ENCODE measurements around the gene GDE1.
A peak's percentile ranks its signal among the peaks of the same experiment; 100 is the strongest.
"Not testable (repeated sequence)": the region's sequence is repeated elsewhere in the genome, so short reads cannot be mapped to it uniquely, and the experiment has no call there.

GDE1 gene, protein sequence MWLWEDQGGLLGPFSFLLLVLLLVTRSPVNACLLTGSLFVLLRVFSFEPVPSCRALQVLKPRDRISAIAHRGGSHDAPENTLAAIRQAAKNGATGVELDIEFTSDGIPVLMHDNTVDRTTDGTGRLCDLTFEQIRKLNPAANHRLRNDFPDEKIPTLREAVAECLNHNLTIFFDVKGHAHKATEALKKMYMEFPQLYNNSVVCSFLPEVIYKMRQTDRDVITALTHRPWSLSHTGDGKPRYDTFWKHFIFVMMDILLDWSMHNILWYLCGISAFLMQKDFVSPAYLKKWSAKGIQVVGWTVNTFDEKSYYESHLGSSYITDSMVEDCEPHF

DNA sequence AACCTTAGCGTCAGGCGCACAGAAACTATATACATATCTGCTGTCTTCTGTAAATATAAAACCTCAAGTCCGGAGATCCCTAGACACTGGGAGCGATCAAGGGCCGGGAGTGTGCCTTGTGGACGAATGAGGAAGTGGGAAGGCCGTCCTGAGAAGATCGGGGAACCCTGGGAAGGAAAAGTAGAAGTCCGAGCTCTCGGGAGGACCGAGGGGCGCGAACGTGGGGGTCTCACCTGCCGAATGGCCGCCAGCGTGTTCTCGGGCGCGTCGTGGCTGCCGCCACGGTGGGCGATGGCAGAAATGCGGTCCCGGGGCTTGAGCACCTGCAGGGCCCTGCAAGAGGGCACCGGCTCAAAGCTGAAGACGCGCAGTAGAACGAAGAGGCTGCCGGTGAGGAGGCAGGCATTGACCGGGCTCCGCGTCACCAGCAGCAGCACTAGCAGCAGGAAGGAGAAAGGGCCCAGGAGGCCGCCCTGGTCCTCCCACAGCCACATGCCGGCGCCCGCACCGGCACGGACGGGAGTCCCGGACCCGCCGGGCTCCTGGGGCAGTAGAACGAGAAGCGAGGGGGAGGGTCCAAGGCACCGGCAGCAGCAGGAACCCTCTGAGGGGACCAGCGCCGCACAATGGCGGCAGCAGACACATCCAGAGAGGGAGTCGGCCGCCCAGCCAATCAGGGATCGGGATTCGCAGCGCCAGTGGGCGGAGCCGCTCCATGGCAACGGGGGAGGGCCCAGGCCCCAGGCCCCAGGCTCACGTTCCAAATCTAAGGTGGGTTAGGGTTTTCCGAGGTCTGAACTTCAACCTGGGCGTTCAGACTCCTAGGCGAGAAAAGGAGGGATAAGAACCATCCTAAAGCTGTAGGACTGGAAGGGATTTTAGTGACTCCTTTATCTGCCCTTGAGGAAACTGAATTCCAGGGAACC, at the start of gene GDE1:
TSS of gene GDE1 (minus strand) at position 628 of the 926 bp plus-strand sequence. CDS start at position 494, 134 bp downstream.
- DNase-seq = peak; percentile 81

DNA sequence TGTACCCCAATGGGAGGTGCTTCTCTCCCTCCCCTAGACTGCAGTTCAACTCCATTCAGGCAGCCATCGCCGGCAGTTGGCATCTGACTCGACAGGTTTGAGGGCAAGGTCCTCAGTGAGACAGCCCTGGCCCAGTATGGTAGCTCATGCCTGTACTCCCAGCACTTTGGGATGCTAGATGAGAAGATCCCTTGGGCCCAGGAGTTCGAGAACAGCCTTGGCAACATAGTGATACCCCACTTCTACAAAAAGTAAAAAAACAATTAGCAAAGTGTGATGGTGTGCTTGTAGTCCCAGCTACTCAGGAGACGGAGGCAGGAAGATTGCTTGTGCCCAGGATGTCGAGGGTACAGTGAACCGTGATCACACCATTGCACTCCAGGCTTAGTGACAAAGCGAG, 45.7 kb upstream of the GDE1 start:
- DNase-seq = no peak

DNA sequence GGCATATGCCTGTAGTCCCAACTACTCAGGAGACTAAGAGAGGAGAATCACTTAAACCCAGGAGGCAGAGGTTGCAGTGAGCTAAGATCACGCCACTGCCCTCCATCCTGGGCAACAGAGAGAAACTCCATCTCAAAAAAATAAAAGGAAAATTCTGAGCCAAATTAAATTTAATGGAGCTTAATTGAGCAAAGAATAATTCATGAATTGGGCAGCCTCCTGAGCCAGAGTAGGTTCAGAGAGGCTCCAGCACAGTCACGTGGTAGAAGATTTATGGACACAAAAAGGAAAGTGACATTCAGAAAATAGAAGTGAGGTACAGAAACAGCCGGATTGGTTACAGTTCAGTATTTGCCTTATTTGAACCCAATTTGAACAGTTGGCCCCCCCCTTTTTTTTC, 44.5 kb upstream of the GDE1 start:
- DNase-seq = no peak

- no peak for DNase-seq
These were observed 41.5 kb upstream of the GDE1 start for GRCh38 chr16:19563377-19563776.

- DNase-seq = no peak
These were observed 38.2 kb upstream of the GDE1 start for GRCh38 chr16:19560078-19560477.

DNA sequence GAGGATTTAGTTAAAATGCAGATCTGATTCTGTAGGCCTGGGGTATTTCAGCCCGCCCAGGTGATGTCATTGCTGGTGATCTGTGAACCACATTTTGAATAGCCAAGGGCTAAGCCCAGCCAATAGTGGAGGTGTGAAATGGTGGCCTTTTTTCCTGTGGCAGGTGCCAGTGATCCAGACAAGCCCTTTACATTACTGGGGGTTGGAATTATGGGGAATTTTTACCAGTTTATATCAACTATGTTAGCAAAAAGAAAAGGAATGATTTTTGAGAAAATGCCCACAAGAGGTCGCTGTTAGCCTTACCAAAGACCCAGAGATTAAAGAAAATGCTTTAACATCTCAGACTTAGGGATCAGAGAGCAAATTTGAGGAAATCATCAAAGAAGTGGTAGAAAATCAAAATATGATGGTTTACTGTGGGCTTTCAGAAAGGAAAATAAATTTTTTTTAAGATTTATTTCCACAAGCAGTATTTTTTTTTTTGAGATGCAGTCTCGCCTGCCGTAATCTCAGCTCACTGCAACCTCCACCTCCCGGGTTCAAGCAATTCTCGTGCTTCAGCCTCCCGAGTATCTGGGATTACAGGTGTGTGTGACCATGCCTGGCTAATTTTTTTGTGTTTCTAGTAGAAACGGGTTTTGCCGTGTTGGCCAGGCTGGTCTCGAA, 37.5 kb upstream of the GDE1 start:
- DNase-seq = peak; percentile 73

GRCh38 chr16:19555938-19556771, 34.3 kb upstream of the GDE1 start:
- DNase-seq = no peak

DNA sequence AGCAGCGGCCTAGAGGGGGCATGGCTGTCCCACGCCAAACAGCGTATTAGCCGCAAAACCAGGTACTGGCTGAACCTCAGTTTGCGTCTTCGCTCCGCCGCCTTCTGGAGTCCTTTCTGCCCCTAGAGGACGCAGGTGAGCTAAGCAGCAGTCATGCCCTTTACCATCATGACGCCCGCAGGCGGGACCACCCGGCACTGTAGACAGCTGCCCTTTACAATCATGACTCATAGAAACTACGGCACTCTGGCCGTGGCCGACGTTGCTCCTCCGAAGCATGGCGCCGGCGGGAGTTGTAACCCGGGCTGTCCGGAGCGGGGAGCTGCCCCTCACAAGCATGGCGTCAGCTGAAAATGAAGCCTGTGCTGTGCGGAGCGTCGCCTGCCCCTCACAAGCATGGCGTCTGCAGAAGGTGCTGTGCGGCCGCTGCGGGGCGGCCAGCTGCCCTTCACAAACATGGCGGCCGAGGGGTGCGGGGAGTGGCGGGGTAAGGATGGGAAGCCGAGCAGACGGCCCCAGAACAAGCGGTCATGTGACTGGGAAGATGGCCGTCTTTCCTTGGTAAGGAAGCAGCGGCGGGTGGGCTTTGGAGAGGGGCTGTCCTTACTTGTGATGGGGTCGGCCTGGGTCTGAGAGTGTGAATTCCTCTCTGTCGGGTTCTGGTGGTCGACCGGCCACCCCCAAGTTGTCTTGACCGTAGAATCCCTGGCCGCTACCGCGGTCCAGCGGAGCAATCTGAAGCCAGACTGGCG, 33.5 kb upstream of the GDE1 start, which contains the start of gene VPS35L:
TSS of gene VPS35L (plus strand) at position 518 of the 752 bp plus-strand sequence. CDS start at position 545, 27 bp downstream.
- peak; percentile 92 for DNase-seq

DNA sequence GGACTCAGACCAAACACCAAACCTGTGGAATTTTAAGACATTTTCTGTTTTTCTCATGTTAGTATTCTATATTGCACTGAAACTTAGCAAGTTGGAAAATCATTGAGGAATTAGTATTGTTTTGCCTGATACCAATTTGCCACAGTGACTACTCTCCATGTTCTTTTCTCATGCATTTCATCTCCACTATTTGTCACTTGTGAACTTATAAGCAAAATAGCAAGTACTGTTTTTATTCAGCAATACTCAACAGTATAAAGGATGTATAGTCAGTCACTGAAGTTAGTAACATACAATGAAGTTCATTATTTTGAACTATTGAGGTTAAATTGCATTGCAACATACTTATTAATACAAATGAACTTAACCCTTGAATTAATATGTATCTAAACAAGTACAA, 27.8 kb upstream of the GDE1 start:
- no peak for DNase-seq

DNA sequence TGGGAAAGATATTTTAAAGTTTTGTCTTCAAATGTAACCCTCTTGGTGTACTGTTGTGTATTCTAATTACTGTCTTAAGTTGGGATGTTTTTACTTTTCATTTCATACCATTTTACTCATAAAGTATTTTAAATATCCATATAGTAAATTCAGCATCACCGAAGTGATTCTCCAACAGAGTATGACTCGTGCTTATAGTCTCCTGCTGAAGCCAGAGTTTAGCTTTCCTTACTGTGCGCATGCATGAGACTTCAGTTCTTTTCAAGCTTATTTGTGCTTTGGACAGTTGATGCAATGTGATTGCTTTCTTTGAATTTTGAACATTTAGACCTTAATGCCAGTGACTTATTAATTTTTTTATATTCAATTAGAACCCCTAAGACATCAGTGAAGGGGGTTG, 26.2 kb upstream of the GDE1 start:
- no peak for DNase-seq

GRCh38 chr16:19543278-19543996, 21.5 kb upstream of the GDE1 start:
- DNase-seq = not testable (repeated sequence)

DNA sequence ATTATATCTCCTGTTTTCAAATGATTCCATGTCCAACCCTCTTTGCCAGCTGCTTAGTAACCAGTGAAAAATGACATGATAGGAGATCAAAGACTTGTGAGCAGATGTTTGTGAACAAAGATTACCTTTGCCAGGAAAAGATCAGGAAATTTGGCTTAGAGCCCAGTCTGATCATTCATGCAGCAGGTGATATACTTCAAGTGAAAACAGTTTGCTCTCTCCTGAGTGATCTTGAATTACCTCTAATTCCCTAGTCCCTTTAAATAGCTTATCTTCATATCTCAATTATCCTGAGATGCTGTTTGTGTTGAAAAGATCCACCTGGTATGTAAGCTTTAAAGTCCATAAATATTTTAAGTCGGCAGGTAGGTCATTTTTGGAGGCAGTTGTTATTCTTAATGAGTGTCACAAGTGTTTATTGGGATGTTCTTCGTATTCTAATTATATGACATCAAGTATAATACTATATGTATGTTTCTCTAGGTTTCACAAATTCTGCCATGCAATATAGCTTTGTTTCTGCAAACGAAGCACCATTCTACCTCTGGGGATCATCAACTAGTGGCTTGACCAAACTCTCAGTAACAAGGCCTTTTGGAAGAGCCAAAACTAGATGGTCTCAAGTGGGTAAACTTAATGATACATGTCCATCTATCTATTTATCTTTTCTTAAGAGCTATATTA, 20.4 kb upstream of the GDE1 start:
- peak; percentile 5 for DNase-seq

- no peak for DNase-seq
These were observed 18.5 kb upstream of the GDE1 start for GRCh38 chr16:19540241-19540970.

- no peak for DNase-seq
These were observed 10.7 kb upstream of the GDE1 start for GRCh38 chr16:19532601-19533000.

- no peak for DNase-seq
These were observed 6.8 kb upstream of the GDE1 start for GRCh38 chr16:19528666-19529065.

DNA sequence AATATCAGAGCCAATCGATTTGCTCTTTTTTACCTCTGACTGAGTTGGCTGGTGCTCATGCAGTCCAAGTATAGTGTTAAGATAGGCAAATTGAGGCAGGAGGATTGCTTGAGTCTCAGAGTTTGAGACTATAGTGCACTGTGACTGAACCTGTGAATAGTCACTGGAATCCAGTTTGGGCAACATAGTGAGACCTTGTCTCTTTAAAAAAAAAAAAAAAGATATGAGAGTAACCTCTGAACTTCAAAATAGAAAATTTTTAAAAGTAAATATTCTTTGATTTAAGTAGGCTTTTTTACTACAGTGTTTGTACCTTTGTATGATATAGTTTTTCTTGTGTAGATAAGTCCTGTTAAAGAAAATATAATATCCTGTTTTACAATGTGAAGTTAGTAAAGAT, 5.3 kb upstream of the GDE1 start:
- DNase-seq = no peak

DNA sequence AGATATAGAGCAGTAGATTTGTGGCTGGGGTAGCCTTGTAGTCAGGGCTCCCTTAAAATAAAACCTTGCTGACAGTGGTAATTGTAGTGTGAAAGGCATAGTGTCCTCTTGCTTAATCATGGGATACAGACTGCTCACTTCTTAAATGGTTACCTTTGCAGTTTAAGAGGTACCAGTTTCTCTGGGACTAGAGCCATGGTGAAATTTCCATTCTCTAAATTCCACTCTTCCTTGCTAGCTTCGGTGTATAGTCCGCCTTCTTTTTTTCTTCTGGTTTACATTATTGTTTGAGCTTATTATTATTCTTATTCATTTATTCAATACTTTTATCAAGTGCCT, 3.5 kb upstream of the GDE1 start:
- DNase-seq = no peak

GRCh38 chr16:19524616-19525384, 2.9 kb upstream of the GDE1 start:
- DNase-seq = no peak

GRCh38 chr16:19524356-19524615, 2.4 kb upstream of the GDE1 start:
- DNase-seq = no peak

Measured in NCI-H1694 (cell line).